GM19238 (cell line): ENCODE measurements around the gene RNF41.
"Not testable (repeated sequence)": the region's sequence is repeated elsewhere in the genome, so short reads cannot be mapped to it uniquely, and the experiment has no call there.

ENCODE experiments used
- DNase-seq: peaks from one replicate; pipeline ENCODE4 v3.0.0; 2011; ENCODE audit warnings: low spot score; ENCODE audit not compliant: insufficient read length

RNF41 gene

DNA sequence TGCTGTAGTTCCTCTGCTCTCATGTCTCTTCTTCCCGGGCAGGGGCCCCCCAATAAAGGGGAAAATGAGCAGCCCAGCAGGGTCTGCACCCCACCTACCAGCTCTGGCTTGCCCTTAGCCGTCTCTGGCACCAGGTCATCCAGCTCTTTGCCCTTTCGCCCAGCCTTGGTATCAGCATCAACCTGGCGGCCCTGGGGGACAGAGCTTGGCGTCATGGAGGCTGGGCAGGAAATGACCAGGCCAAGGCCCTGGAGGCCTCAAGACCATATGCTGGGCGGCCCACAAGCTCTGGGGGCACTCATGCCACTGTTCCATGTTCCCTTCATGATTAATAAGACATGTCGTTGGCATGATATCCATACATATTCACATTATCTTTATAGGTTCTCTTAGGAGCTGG lies 48.9 kb downstream of the RNF41 start:
- no peak for DNase-seq

GRCh38 chr12:56169229-56169759 lies 52.4 kb downstream of the RNF41 start:
- no peak for DNase-seq

- no peak for DNase-seq
These were observed 56.4 kb downstream of the RNF41 start for GRCh38 chr12:56165369-56165768.

- no peak for DNase-seq
These were observed 57.4 kb downstream of the RNF41 start for GRCh38 chr12:56164345-56164729.

- no peak for DNase-seq
These were observed 58.0 kb downstream of the RNF41 start for GRCh38 chr12:56163533-56164344.

DNA sequence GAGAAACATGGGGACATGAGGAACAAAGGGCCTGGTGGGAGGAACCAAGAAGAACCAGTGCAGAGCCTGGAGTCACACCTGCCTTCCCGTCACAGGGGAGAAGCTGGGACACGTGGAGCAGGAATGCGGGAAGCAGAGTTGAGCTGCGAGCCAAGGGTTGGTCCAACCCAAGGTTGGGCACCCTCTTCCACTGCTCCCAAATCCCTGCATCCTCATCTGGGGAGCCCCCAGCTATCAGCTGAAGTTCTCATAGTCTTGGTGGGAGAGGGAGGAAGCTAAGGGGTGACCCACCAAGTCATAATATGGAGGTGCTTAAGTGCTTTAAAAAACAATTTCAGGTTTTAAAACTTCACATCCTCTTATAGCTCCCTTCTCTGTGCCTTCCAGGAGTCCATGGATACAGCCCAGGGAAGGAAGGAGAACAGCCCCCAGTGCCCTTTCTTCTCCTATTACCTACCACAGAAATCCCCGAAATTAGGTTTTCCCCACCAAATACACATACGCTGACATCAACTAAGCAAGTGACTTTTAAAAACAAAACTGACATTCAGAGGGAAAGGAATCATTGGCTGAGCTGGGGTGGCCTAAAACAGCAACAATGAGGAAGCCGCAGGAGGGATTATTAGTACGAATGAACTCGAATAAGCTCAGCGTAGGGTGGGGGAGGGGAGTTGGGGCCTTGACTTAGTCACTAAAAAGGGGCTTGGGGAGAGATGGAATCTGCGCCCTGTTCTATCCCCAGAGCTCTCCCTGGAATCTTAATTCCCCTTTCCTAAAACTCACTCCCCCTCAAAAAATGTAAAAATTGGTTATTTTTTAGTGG lies 59.0 kb downstream of the RNF41 start:
- DNase-seq = no peak

- DNase-seq = no peak
These were observed 59.9 kb downstream of the RNF41 start for GRCh38 chr12:56161690-56162351.

GRCh38 chr12:56160894-56161689 lies 60.6 kb downstream of the RNF41 start:
- no peak for DNase-seq

DNA sequence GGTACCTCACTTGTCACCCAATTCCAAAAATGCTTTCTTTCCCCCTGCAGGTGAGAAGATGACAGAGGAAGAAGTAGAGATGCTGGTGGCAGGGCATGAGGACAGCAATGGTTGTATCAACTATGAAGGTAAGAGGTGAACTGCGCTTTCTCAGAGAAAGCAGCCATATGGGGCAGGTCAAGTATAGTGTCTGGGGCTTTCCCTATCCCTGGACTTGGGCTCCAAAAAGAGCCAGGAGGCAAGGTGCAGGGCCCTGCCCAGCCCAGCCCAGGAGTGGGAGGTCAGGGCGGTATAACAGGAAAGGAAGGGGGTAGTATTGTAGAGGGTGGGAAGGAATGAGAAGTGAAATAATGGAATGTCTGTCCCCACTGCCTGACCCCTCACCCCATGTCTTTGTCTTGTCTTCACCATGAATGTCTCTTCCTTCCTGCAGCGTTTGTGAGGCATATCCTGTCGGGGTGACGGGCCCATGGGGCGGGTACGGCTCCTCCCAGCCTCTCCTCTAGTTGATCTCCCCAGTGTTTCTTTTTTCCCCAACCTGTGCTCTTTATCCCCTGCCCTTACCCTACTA lies 61.4 kb downstream of the RNF41 start:
- DNase-seq = no peak

DNA sequence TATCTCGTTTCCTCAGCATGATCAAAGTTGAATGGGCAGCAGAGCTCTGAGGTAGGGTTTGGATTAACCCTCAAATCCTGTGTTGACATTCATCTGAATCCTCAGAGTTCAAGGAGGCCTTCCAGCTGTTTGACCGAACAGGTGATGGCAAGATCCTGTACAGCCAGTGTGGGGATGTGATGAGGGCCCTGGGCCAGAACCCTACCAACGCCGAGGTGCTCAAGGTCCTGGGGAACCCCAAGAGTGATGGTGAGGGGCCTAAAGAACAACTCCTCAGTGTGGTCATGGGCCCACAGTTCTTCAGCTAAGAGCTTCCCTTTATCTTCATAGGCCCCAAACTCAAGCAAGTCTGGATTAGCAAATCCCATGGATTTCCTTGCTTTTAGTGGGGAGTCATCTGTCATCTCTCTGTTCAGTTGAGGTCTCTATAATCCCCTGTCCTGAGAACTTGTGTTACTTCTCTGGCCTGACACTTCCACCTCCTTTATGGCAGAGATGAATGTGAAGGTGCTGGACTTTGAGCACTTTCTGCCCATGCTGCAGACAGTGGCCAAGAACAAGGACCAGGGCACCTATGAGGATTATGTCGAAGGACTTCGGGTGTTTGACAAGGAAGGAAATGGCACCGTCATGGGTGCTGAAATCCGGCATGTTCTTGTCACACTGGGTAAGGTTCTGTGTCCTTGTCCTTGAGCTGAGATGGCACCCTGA lies 62.1 kb downstream of the RNF41 start:
- no peak for DNase-seq

DNA sequence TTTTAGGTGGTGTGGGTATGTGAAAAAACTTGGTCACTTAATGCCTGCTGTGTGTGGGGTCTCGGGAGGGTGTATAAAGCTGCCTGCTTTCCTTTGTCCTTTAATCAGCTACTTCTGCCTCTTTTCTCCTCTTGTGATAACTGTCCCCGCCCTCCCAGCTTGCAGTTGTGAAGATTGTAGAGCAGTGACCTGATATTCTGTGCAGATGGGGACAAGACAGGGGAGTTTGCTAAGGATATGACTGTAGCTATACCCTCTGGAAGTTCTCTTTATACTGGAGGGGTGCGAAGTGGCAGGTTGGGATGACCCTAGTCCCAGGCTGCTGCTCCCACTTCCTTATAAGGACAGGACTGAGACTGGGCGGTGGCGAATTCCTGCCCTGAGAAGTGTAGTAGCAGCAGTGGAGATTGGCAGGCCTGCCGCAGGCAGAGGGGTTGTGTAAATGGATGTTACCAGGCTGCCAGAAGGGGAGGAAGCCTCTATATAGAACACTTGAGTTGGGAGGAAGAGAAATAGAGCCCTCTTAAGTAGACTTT lies 62.7 kb downstream of the RNF41 start:
- no peak for DNase-seq

- DNase-seq = peak; percentile 87
These were observed 63.4 kb downstream of the RNF41 start, which contains the start of gene MYL6 for GRCh38 chr12:56158029-56158925. TSS of gene MYL6 (plus strand) at chr12:56158359. CDS start at chr12:56158402, 43 bp downstream.

DNA sequence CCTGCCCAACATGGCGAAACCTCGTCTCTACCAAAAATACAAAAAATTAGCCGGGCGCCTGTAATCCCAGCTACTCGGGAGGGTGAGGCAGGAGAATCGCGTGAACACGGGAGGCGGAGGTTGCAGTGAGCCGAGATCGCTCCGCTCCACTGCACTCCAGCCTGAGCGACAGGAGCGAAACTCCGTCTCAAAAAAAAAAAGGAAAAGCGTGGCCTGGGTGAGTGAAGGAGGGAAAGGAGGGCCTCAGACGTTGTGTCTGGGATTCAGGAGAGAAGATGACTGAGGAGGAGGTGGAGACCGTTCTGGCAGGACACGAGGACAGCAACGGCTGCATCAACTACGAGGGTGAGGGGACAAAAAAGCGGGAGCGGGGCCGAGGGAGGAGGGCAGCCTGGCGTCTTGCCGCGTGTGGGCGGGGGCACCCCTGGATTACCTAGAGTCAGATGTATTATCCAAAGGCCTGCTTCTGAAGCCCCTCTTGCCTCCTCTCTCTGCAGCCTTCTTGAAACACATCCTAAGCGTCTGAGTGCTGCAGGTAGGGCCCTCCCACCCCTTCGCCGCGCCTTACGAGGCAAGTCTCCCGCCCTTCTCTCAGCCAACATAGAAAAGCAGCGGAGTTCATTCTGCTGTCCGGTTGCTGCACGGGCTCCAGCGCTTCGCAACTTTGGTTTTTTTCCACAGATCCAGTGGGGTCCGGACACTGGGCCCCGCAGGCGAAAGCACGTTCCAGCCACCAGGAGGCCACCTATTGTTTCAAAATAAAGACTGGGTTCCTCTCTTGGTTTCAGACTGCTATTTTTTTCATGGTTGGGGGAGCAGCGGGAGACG lies 64.3 kb downstream of the RNF41 start:
- DNase-seq = peak; percentile 66

DNA sequence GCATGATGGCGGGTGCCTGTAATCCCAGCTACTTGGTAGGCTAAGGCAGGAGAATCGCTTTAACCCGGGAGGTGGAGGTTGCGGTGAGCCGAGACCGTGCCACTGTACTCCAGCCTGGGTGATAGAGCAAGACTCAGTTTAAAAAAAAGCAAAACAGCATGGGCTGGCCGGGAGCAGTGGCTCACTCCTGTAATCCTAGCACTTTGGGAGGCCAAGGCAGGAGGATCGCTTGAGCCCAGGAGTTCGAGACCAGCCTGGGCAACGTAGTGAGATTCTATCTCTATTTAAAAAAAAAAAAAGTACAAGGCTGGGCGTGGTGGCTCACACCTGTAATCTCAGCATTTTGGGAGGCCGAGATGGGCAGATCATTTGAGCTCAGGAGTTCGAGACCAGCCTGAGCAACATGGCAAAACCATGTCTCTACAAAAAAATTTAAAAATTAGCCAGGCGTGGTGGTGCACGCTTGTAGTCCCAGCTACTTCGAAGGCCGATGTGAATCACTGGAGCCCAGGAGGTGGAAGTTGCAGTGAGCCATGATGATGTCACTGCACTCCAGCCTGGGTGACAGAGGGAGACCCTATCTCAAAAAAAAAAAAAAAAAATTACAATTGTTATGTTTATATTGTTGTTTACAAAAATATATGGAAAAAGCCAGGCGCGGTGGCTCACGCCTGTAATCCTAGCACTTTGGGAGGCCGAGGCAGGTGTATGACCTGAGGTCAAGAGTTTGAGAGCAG lies 65.1 kb downstream of the RNF41 start:
- not testable (repeated sequence) for DNase-seq

DNA sequence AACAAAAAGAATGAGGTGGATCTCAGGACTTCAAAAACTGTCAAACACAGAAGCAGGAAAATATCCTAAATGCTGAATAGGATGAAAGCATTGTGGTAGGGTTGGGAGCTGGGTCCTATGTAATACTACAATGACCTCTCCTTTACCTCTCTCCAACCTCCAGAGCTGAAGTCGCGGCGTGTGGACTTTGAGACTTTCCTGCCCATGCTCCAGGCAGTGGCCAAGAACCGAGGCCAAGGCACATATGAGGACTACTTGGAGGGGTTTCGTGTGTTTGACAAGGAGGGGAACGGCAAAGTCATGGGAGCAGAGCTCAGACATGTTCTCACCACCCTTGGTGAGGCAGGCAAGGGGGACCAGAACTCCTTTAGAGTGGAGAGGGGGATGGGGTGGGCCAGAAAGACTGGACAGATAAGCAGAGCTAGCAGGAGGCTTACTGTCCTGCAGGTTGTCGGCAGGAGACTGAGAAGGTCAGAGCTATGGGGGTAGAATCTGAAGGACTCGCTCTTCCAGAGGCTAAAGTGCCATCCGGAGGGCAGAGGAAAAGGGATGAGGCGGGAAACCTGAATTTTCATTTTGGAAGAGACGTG lies 66.4 kb downstream of the RNF41 start:
- DNase-seq = no peak

DNA sequence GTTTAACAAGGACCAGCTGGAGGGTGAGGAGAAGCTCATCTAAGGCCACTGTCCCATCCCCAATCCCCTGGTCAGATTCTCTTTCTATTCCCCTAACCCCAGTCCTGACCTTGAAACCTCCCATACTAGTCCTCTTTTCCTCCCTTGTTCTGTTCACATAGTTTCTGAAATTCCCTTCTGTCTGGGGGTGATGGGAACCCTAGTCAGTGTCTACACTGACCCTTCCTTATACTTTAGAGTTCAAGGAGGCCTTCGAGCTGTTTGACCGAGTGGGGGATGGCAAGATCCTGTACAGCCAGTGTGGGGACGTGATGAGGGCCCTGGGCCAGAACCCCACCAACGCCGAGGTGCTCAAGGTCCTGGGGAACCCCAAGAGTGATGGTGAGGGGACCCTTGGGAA lies 66.9 kb downstream of the RNF41 start:
- DNase-seq = no peak
